Endothelial cell of umbilical vein (primary cell): ENCODE results near the gene ZSWIM6. TPM values are rescaled to one million over a fixed set of nuclear protein-coding genes. Genes with fewer than 3 reads are reported as not detected.

Experiments
- BruUV-seq: library from RNA; stranded (reverse); fragments of 400-500 nt; replicated peaks from 2 replicates; lab custom pipeline; 2021; lab: Mats Ljungman, UMichigan
- CTCF ChIA-PET: fragments of 300-600, 350-600 bp; sonication (Branson Sonifier 250); formaldehyde crosslinking; loops from one replicate; lab custom pipeline; 2021; ENCODE audit warnings: antibody characterized with exemption, inconsistent platforms; lab: Charles Lee
- POLR2A ChIA-PET: fragments of 300-600, 350-600 bp; sonication (Branson Sonifier 250); formaldehyde crosslinking; loops from one replicate; lab custom pipeline; 2021; ENCODE audit warnings: antibody characterized with exemption, inconsistent platforms; lab: Charles Lee
- DNase-seq: peaks from one replicate; pipeline ENCODE4 v3.0.0-alpha.2; 2011; ENCODE audit warnings: low read depth, low spot score
- FAIRE-seq: peaks from 2 replicates; lab custom pipeline; 2011; peaks lifted over from hg19 to GRCh38; lab: Jason Lieb, UNC
- H2AFZ ChIP-seq: 2 replicates; pipeline ENCODE4 v1.6.0; 2012; ENCODE audit warnings: low read depth, low read length, control low read depth, inconsistent platforms
- H3K27ac ChIP-seq: 2 replicates; pipeline ENCODE4 v1.5.1; 2011; ENCODE audit warnings: low read depth, mild to moderate bottlenecking, control low read depth, low read length, moderate library complexity; ENCODE audit not compliant: insufficient read depth
- H3K27me3 ChIP-seq, 2 experiments: 2 replicates each; pipeline versions ENCODE4 v1.6.0 to v1.6.1; 2011; ENCODE audit warnings: low read length in 2 of 2, mixed read lengths in 1 of 2; ENCODE audit not compliant: control insufficient read depth in 2 of 2, insufficient read depth in 2 of 2
- H3K36me3 ChIP-seq, 2 experiments: 2 replicates in 1 of 2; 3 replicates in 1 of 2; pipeline ENCODE4 v1.5.1; 2011; ENCODE audit warnings: low read length in 2 of 2, mild to moderate bottlenecking in 1 of 2, moderate library complexity in 1 of 2; ENCODE audit not compliant: control insufficient read depth in 2 of 2, insufficient read depth in 2 of 2; ENCODE audit errors: extremely low read depth in 1 of 2
- H3K4me1 ChIP-seq: 3 replicates; pipeline ENCODE4 v1.5.1; 2011; ENCODE audit warnings: mild to moderate bottlenecking, low read length; ENCODE audit not compliant: control insufficient read depth, insufficient read depth; ENCODE audit errors: extremely low read depth
- H3K4me2 ChIP-seq: 2 replicates; pipeline ENCODE4 v1.6.1; 2011; ENCODE audit warnings: low read length, control low read depth, mixed read lengths; ENCODE audit not compliant: insufficient read depth
- H3K4me3 ChIP-seq, 3 experiments: fragments of 200-600 bp in 1 of 3; sonication (generic), shearing (Covaris generic) in 1 of 3; replicated peaks in 1 of 3; 2 replicates each; pipeline ENCODE4 v1.5.1; 2011 to 2016; ENCODE audit warnings: control low read depth in 3 of 3, low read length in 3 of 3, mild to moderate bottlenecking in 2 of 3, inconsistent platforms in 1 of 3, low read depth in 1 of 3, moderate library complexity in 1 of 3; ENCODE audit not compliant: insufficient read depth in 1 of 3
- H3K79me2 ChIP-seq: 2 replicates; pipeline ENCODE4 v1.6.0; 2012; ENCODE audit warnings: low read length, inconsistent platforms; ENCODE audit not compliant: control insufficient read depth, insufficient read depth
- H3K9ac ChIP-seq: replicated peaks from 2 replicates; pipeline ENCODE3; 2011; ENCODE audit warnings: low read length, control low read depth; ENCODE audit not compliant: insufficient read depth; ENCODE audit errors: extremely low read depth
- H3K9me1 ChIP-seq: replicated peaks from 3 replicates; pipeline ENCODE4 v1.6.0; 2011; ENCODE audit warnings: mild to moderate bottlenecking, low read length; ENCODE audit not compliant: control insufficient read depth, insufficient read depth; ENCODE audit errors: extremely low read depth
- H3K9me3 ChIP-seq: replicated peaks from 2 replicates; pipeline ENCODE4 v1.5.1; 2012; ENCODE audit warnings: low read length, inconsistent platforms; ENCODE audit not compliant: control insufficient read depth, insufficient read depth
- H4K20me1 ChIP-seq: replicated peaks from 2 replicates; pipeline ENCODE3; 2011; ENCODE audit warnings: mild to moderate bottlenecking, low read length; ENCODE audit not compliant: control insufficient read depth, insufficient read depth; ENCODE audit errors: extremely low read depth
- EZH2 ChIP-seq: IDR thresholded peaks from 2 replicates; pipeline ENCODE4 v1.6.1; 2012; ENCODE audit warnings: borderline replicate concordance, low read depth, mild to moderate bottlenecking, moderate library complexity, low read length, inconsistent platforms; ENCODE audit not compliant: severe bottlenecking
- FOS ChIP-seq: IDR thresholded peaks from 2 replicates; pipeline ENCODE4 v1.6.1; 2011; ENCODE audit warnings: mild to moderate bottlenecking, low read length, moderate library complexity, borderline replicate concordance; ENCODE audit not compliant: insufficient read depth
- GATA2 ChIP-seq: IDR thresholded peaks from 2 replicates; pipeline ENCODE4 v1.7.0; 2011; ENCODE audit warnings: low read depth, mild to moderate bottlenecking, moderate library complexity, mixed read lengths, low read length; ENCODE audit not compliant: insufficient read length, insufficient read depth
- JUN ChIP-seq: IDR thresholded peaks from 2 replicates; pipeline ENCODE4 v1.6.1; 2011; ENCODE audit warnings: borderline replicate concordance, low read depth; ENCODE audit not compliant: insufficient read length, insufficient read depth
- POLR2A ChIP-seq: IDR thresholded peaks from 2 replicates; pipeline ENCODE4 v1.6.1; 2012; ENCODE audit warnings: low read depth, mild to moderate bottlenecking, control low read depth, low read length
- POLR2AphosphoS5 ChIP-seq: IDR thresholded peaks from 2 replicates; pipeline ENCODE4 v1.6.1; 2012; ENCODE audit warnings: low read depth, mild to moderate bottlenecking, control low read depth, low read length, moderate library complexity; ENCODE audit not compliant: insufficient read depth
- dilution Hi-C: fragments of 300-500 bp; cut with MboI; formaldehyde crosslinking; loops from one replicate; pipeline ENCODE4 v1.15.0; 2019; ENCODE audit warnings: low sequenced_read_pairs; ENCODE audit not compliant: extremely low pct_ligation_motif_present
- intact Hi-C: fragments of 100-400 bp; cut with micrococcal nuclease; formaldehyde crosslinking; loops from one replicate; pipeline ENCODE4 v1.10.0; 2022
- polyA plus RNA-seq, 4 experiments: library from polyadenylated mRNA; depleted of rRNA in 3 of 4; stranded (reverse) in 3 of 4; unstranded in 1 of 4; fragments of >200 nt; gene quantifications; 2 replicates each; pipeline versions ENCODE4 v1.2.1 to v1.2.3, GENCODE V29; 2011 to 2012; ENCODE audit warnings: missing spikeins in 1 of 4
- total RNA-seq: library from RNA; stranded (reverse); gene quantifications from 2 replicates; pipeline ENCODE4 v1.2.3, GENCODE V29; 2021
- TF ChIP-seq, protein P1 (sequence below): IDR thresholded peaks from 2 replicates; pipeline ENCODE4 v1.6.1; 2011; ENCODE audit not compliant: insufficient read depth, insufficient read length
- TF ChIP-seq, protein P2 (sequence below), 2 donors: IDR thresholded peaks; 1 replicate in 1 of 2; 2 replicates in 1 of 2; pipeline ENCODE4 v1.5.1; 2011; ENCODE audit warnings: low read length in 2 of 2, mild to moderate bottlenecking in 2 of 2, moderate library complexity in 2 of 2, control low read depth in 1 of 2, inconsistent platforms in 1 of 2, low read depth in 1 of 2; ENCODE audit not compliant: insufficient read depth in 1 of 2; ENCODE audit errors: extremely low read depth in 1 of 2

The ZSWIM6 gene
- total and polyA plus RNA-seq, 2 donors (not counting 3 experiments of a cell fraction or from before 2014, with no cell fraction given), result 14.9 to 25.3 TPM

DNA sequence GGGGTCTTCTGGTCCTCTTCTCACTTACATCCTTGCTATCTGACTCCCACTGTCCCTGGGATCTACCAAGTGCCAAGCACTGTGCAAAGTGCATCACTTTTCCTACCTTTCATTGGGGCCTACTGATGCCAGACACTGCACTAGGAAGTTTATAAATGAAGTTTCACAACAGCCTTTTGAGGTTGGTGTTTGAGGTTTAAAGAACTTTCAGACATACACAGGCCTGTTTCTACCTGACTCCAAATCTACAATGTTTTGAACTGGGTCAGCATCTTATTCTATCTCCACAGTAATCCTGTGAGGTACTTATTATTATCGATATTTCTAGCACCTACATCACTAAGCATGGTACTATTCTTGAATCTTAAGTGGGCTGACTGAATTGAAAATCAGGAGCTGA, 227.7 kb downstream of the ZSWIM6 start:
- TF ChIP-seq GATA2 (no peak), JUN (no peak)
- TF ChIP-seq, protein P1, sequence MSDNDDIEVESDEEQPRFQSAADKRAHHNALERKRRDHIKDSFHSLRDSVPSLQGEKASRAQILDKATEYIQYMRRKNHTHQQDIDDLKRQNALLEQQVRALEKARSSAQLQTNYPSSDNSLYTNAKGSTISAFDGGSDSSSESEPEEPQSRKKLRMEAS, result no peak
- TF ChIP-seq, protein P2, sequence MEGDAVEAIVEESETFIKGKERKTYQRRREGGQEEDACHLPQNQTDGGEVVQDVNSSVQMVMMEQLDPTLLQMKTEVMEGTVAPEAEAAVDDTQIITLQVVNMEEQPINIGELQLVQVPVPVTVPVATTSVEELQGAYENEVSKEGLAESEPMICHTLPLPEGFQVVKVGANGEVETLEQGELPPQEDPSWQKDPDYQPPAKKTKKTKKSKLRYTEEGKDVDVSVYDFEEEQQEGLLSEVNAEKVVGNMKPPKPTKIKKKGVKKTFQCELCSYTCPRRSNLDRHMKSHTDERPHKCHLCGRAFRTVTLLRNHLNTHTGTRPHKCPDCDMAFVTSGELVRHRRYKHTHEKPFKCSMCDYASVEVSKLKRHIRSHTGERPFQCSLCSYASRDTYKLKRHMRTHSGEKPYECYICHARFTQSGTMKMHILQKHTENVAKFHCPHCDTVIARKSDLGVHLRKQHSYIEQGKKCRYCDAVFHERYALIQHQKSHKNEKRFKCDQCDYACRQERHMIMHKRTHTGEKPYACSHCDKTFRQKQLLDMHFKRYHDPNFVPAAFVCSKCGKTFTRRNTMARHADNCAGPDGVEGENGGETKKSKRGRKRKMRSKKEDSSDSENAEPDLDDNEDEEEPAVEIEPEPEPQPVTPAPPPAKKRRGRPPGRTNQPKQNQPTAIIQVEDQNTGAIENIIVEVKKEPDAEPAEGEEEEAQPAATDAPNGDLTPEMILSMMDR (IDR thresholded peaks at IDR 0.05; ENCODE audit: extremely low read depth in 1 of 2, insufficient read depth in 1 of 2, low read depth in 1 of 2, low read length in 2 of 2), result no peak
- Histone ChIP-seq H3K4me3 (no peak overlapping the region), H3K9ac (no peak overlapping the region), H3K27ac (no peak overlapping the region), H3K9me1 (no peaks in the 10 kb centered on the region), H3K79me2 (no peaks in the 10 kb centered on the region), H3K4me2 (no peak overlapping the region), H2AFZ (no peak overlapping the region), H3K9me3 (no peaks in the 10 kb centered on the region), H3K36me3 (no peaks in the 10 kb centered on the region), H3K27me3 (peaks cover 6% of the 10 kb centered on the region in 2 experiments), H3K4me1 (no peaks in the 10 kb centered on the region), H4K20me1 (no peaks in the 10 kb centered on the region)
- BruUV-seq, result no TSS peak
- intact Hi-C loops, result no loop called here
- CTCF ChIA-PET, result interaction anchor here (1.3 kb wide), 1 partner anchor 23 kb away, joined by 3 read pairs; no protein-coding TSS in a partner anchor
- FAIRE-seq (no peak), DNase-seq (no peak)
- dilution Hi-C loops, result no loop called here
- POLR2A ChIA-PET, result no interaction called here

DNA sequence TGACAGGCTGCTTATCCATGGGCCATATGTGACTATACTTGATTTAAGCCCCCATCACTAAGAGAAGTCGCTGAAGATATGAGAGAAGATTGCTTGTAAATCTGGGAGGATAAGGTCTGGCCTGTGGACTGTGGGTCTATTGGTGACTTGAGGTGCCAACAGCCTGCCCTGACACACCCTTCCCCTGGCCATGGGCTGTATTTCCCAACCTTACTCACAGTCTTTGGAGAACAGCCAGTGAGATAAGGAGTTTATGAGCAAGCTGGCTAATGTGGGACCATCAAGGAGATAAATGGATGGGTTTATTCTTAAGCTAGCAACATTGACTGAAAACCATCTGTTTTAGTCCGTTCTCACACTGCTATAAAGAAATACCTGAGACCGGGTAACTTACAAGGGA, 231.3 kb downstream of the ZSWIM6 start:
- TF ChIP-seq POLR2AphosphoS5, result no peak
- TF ChIP-seq JUN, result no peak
- TF ChIP-seq, protein P2 (IDR thresholded peaks at IDR 0.05; ENCODE audit: extremely low read depth in 1 of 2, insufficient read depth in 1 of 2, low read depth in 1 of 2, low read length in 2 of 2), result no peak
- TF ChIP-seq POLR2A, result no peak
- TF ChIP-seq GATA2, result no peak
- no peak for TF ChIP-seq FOS
- TF ChIP-seq EZH2, result no peak
- H3K9ac ChIP-seq, result no peak overlapping the region
- CTCF ChIA-PET, result no interaction called here
- no peak for FAIRE-seq
- POLR2A ChIA-PET, result no interaction called here
- H3K79me2 ChIP-seq, result no peaks in the 10 kb centered on the region
- no peaks in the 10 kb centered on the region for H3K9me3 ChIP-seq
- no peak for DNase-seq
- H4K20me1 ChIP-seq, result no peaks in the 10 kb centered on the region
- no peaks in the 10 kb centered on the region for H3K36me3 ChIP-seq
- no peak overlapping the region for H3K27ac ChIP-seq
- H3K4me1 ChIP-seq, result no peaks in the 10 kb centered on the region
- no peak overlapping the region for H3K4me2 ChIP-seq
- intact Hi-C loops, result no loop called here
- H3K9me1 ChIP-seq, result no peaks in the 10 kb centered on the region
- no peak overlapping the region for H3K4me3 ChIP-seq
- no peak overlapping the region for H2AFZ ChIP-seq
- dilution Hi-C loops, result no loop called here
- no TSS peak for BruUV-seq
- H3K27me3 ChIP-seq, result peaks cover 6% of the 10 kb centered on the region in 2 experiments
